ENCODE results near the gene PCDHAC1. TPM values are rescaled to one million over a fixed set of nuclear protein-coding genes. Genes with fewer than 3 reads are reported as not detected.

Gene PCDHAC1
- total RNA-seq, 1 donor from 2014 or later: 3.1 TPM

GRCh38 chr5:140883373-140883772 lies 42.7 kb upstream of the PCDHAC1 start:
- ATAC-seq: no peak
- Histone ChIP-seq H3K4me1 (no peaks in the 10 kb centered on the region), H3K36me3 (no peaks in the 10 kb centered on the region), H3K4me3 (no peak overlapping the region), H3K27ac (no peak overlapping the region), H3K9me3 (no peaks in the 10 kb centered on the region), H3K27me3 (ENCODE audit: low read depth) (peaks cover 5% of the 10 kb centered on the region)
- intact Hi-C loops (cut with DNase I): loop anchor here (10.0 kb wide), 1 partner anchor 161 kb away; no protein-coding TSS in a partner anchor
- TF ChIP-seq CTCF (IDR thresholded peaks at IDR 0.05): no peak
- DNase-seq: peak; percentile 41

DNA sequence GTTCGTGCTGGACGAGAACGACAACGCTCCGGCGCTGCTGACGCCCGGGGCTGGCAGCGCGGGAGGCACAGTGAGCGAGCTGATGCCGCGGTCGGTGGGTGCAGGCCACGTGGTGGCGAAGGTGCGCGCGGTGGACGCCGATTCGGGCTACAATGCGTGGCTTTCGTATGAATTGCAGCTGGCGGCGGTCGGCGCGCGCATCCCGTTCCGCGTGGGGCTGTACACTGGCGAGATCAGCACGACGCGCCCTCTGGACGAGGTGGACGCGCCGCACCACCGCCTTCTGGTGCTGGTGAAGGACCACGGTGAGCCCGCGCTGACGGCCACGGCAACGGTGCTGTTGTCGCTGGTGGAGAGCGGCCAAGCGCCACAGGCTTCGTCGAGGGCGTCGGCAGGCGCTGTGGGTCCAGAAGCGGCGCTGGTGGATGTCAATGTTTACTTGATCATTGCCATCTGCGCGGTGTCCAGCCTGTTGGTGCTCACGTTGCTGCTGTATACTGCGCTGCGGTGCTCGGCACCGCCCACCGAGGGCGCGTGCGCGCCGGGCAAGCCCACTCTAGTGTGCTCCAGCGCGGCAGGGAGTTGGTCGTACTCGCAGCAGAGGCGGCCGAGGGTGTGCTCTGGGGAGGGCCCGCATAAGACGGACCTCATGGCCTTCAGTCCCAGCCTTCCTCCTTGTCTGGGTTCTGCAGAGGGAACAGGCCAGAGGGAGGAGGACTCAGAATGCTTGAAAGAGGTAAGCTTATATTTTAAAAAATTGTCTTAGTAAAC lies 42.0 kb upstream of the PCDHAC1 start:
- no peak overlapping the region for H3K27ac ChIP-seq
- intact Hi-C loops (cut with DNase I): loop anchor here (10.0 kb wide), 1 partner anchor 161 kb away; no protein-coding TSS in a partner anchor
- peak in 1 of 2 donors; percentile 27 for ATAC-seq
- peak; percentile 34 for DNase-seq
- H3K4me3 ChIP-seq: no peak overlapping the region
- TF ChIP-seq CTCF (IDR thresholded peaks at IDR 0.05): no peak
- no peaks in the 10 kb centered on the region for H3K9me3 ChIP-seq
- peaks cover 5% of the 10 kb centered on the region for H3K27me3 ChIP-seq (ENCODE audit: low read depth)
- no peaks in the 10 kb centered on the region for H3K36me3 ChIP-seq
- no peaks in the 10 kb centered on the region for H3K4me1 ChIP-seq

- H3K36me3 ChIP-seq: no peaks in the 10 kb centered on the region
- no peaks in the 10 kb centered on the region for H3K4me1 ChIP-seq
- ATAC-seq (no peak), DNase-seq (no peak)
- no peak overlapping the region for H3K27ac ChIP-seq
- H3K9me3 ChIP-seq: peaks cover 3% of the 10 kb centered on the region
- intact Hi-C loops (cut with DNase I): no loop called here
- no peak for TF ChIP-seq CTCF (IDR thresholded peaks at IDR 0.05)
- H3K27me3 ChIP-seq (ENCODE audit: low read depth): no peaks in the 10 kb centered on the region
- no peak overlapping the region for H3K4me3 ChIP-seq
Observed at GRCh38 chr5:140916325-140916724, 9.8 kb upstream of the PCDHAC1 start.

DNA sequence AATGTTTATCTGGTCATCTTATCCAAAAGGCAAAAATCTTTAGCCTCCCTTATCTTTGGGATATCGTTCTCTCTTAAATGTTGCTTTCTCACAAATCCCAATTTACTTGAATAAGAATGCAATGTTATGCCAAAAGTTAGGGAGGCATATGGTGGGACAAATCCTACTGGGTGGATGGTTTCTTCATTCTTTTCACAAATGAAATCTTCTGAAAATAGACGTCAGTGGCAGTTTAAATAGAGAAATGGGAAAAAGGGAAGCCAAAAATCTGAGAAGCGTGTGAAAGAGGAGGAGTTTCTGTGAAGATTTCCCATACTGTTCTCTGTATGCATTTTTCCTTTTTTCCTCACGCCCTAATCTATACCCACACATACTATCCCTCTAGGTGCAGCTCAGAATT lies 2.5 kb upstream of the PCDHAC1 start:
- DNase-seq (no peak), ATAC-seq (no peak)
- H3K4me3 ChIP-seq: no peak overlapping the region
- H3K9me3 ChIP-seq: no peaks in the 10 kb centered on the region
- H3K36me3 ChIP-seq: no peaks in the 10 kb centered on the region
- no peak overlapping the region for H3K27ac ChIP-seq
- peaks cover 9% of the 10 kb centered on the region for H3K4me1 ChIP-seq
- TF ChIP-seq CTCF (IDR thresholded peaks at IDR 0.05): no peak
- peaks cover 17% of the 10 kb centered on the region for H3K27me3 ChIP-seq (ENCODE audit: low read depth)
- intact Hi-C loops (cut with DNase I): no loop called here

DNA sequence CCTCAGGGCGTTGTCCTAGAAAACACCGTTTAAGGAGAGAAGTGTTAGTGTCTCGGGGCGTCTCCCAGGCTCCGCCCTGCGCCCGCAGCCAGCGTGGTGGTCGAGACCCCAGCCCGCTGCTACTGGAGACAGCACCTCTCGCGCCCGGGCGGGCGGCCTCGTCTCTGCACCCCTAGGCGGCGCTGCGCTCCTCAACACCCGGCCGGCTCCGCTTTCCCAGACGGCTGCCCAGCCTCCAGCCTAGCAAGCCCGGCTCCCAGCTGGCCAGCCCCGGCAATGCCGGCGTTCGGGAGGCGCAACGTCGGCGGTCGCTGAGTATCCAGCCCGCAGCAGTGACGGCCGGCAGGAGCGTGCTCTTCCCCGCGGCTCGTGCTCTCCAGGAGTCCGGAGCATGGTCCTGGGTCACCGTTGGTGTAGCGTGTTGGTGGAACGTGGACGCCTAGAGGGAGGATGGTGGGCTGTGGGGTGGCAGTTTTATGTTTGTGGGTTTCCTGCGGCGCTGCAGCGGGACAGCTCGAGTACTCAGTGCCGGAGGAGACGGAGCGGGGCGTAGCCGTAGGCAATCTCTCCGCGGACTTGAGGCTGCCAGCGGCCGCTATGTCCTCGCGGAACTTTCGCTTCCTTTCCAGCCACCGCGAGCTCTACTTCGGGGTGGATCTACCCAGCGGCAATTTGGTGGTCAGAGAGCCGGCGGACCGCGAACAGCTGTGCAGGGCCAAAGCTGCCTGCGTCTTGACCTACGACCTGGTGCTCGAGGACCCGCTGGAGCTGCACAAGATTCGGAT lies 536 bp downstream of the PCDHAC1 start:
- intact Hi-C loops (cut with DNase I): no loop called here
- Histone ChIP-seq H3K27ac (peak overlapping the region; percentile 48), H3K9me3 (no peaks in the 10 kb centered on the region), H3K27me3 (ENCODE audit: low read depth) (peaks cover 17% of the 10 kb centered on the region), H3K4me1 (peaks cover 9% of the 10 kb centered on the region), H3K4me3 (peak overlapping the region; percentile 58), H3K36me3 (no peaks in the 10 kb centered on the region)
- DNase-seq: peak; percentile 90
- peak; percentile 98 for ATAC-seq
- TF ChIP-seq CTCF (IDR thresholded peaks at IDR 0.05): peak; percentile 86

All from lower lobe of right lung (tissue), 2 donors.